ENCODE measurements around the gene SECTM1. TPM values are rescaled to one million over a fixed set of nuclear protein-coding genes. Genes with fewer than 3 reads are reported as not detected.

SECTM1 gene
- total and polyA plus RNA-seq, 9 of the 15 experiments (the other 6 are each of a cell fraction or from before 2014, with no cell fraction given): 0.11 to 0.46 (median 0.18) TPM; not detected in 6

GRCh38 chr17:82345151-82345976 is 11.8 kb upstream of the SECTM1 start (continued):
- TF ChIP-seq, protein P1, sequence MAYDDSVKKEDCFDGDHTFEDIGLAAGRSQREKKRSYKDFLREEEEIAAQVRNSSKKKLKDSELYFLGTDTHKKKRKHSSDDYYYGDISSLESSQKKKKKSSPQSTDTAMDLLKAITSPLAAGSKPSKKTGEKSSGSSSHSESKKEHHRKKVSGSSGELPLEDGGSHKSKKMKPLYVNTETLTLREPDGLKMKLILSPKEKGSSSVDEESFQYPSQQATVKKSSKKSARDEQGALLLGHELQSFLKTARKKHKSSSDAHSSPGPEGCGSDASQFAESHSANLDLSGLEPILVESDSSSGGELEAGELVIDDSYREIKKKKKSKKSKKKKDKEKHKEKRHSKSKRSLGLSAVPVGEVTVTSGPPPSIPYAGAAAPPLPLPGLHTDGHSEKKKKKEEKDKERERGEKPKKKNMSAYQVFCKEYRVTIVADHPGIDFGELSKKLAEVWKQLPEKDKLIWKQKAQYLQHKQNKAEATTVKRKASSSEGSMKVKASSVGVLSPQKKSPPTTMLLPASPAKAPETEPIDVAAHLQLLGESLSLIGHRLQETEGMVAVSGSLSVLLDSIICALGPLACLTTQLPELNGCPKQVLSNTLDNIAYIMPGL (CRISPR knock-in tag; IDR thresholded peaks at IDR 0.05): no peak
- TF ChIP-seq ZBTB33 (CRISPR knock-in tag; IDR thresholded peaks at IDR 0.05): peak; percentile 71; the same call in 1 of the 2 replicates
- TF ChIP-seq ZNF184 (CRISPR knock-in tag; IDR thresholded peaks at IDR 0.05): no peak
- TF ChIP-seq, protein P2, sequence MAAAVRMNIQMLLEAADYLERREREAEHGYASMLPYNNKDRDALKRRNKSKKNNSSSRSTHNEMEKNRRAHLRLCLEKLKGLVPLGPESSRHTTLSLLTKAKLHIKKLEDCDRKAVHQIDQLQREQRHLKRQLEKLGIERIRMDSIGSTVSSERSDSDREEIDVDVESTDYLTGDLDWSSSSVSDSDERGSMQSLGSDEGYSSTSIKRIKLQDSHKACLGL (CRISPR knock-in tag; IDR thresholded peaks at IDR 0.05; ENCODE audit: borderline replicate concordance, poor library complexity, severe bottlenecking): no peak
- 0 out of 2 replicates have a peak, but pooled peaks have one; percentile 6 for TF ChIP-seq ZNF134 (CRISPR knock-in tag; conservative IDR thresholded peaks at IDR 0.05)
- TF ChIP-seq, protein P3, sequence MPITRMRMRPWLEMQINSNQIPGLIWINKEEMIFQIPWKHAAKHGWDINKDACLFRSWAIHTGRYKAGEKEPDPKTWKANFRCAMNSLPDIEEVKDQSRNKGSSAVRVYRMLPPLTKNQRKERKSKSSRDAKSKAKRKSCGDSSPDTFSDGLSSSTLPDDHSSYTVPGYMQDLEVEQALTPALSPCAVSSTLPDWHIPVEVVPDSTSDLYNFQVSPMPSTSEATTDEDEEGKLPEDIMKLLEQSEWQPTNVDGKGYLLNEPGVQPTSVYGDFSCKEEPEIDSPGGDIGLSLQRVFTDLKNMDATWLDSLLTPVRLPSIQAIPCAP (CRISPR knock-in tag; IDR thresholded peaks at IDR 0.05; ENCODE audit: borderline replicate concordance): no peak
- TF ChIP-seq EWSR1 (IDR thresholded peaks at IDR 0.05; ENCODE audit: borderline replicate concordance, low read depth, partially characterized antibody): no peak
- no peak for TF ChIP-seq ZNF232 (CRISPR knock-in tag; IDR thresholded peaks at IDR 0.05)
- TF ChIP-seq CTCFL (IDR thresholded peaks at IDR 0.05; ENCODE audit: borderline replicate concordance, insufficient read depth, low read depth, low read length, poor library complexity, severe bottlenecking): no peak
- peak in 1 of 2 experiments; percentile 84; a peak in 3 of 4 replicates for TF ChIP-seq RCOR1 (IDR thresholded peaks at IDR 0.05; ENCODE audit: borderline replicate concordance in 1 of 2, low read depth in 2 of 2, low read length in 2 of 2)
- peak; percentile 95 for TF ChIP-seq SOX6 (IDR thresholded peaks at IDR 0.05)
- TF ChIP-seq CBX5 (IDR thresholded peaks at IDR 0.05; ENCODE audit: borderline replicate concordance, low read depth): peak; percentile 48; the same call in 1 of the 2 replicates
- TF ChIP-seq ZC3H4 (CRISPR knock-in tag; IDR thresholded peaks at IDR 0.05; ENCODE audit: borderline replicate concordance): no peak
- TF ChIP-seq CREB5 (CRISPR knock-in tag; IDR thresholded peaks at IDR 0.05): no peak
- TF ChIP-seq MAFG (tag; conservative IDR thresholded peaks at IDR 0.05): peak; percentile 72
- no peak for TF ChIP-seq NFIX (CRISPR knock-in tag; IDR thresholded peaks at IDR 0.05; ENCODE audit: low read depth)
- no peak for TF ChIP-seq PHB (CRISPR knock-in tag; IDR thresholded peaks at IDR 0.05)
- TF ChIP-seq TCF3 (CRISPR knock-in tag; IDR thresholded peaks at IDR 0.05): peak; percentile 98
